GM12892 (cell line): ENCODE data around the gene MFSD11.
"Not testable (repeated sequence)": the region's sequence is repeated elsewhere in the genome, so short reads cannot be mapped to it uniquely, and the experiment has no call there.

Experiments
- DNase-seq: peaks from one replicate; pipeline ENCODE4 v3.0.0; 2011; ENCODE audit not compliant: insufficient read length
- FAIRE-seq: peaks from 2 replicates; lab custom pipeline; 2011; peaks lifted over from hg19 to GRCh38; lab: Jason Lieb, UNC
- POLR2A ChIP-seq: IDR thresholded peaks from 2 replicates; pipeline ENCODE4 v1.6.1; 2011; ENCODE audit warnings: low read depth, low read length, control low read depth
- POLR2AphosphoS5 ChIP-seq: IDR thresholded peaks from 2 replicates; pipeline ENCODE4 v1.6.1; 2011; ENCODE audit warnings: low read depth, low read length, control low read depth
- TAF1 ChIP-seq: IDR thresholded peaks from 2 replicates; pipeline ENCODE4 v1.6.1; 2011; ENCODE audit warnings: low read depth, mild to moderate bottlenecking, control low read depth, low read length, borderline replicate concordance

Gene MFSD11

DNA sequence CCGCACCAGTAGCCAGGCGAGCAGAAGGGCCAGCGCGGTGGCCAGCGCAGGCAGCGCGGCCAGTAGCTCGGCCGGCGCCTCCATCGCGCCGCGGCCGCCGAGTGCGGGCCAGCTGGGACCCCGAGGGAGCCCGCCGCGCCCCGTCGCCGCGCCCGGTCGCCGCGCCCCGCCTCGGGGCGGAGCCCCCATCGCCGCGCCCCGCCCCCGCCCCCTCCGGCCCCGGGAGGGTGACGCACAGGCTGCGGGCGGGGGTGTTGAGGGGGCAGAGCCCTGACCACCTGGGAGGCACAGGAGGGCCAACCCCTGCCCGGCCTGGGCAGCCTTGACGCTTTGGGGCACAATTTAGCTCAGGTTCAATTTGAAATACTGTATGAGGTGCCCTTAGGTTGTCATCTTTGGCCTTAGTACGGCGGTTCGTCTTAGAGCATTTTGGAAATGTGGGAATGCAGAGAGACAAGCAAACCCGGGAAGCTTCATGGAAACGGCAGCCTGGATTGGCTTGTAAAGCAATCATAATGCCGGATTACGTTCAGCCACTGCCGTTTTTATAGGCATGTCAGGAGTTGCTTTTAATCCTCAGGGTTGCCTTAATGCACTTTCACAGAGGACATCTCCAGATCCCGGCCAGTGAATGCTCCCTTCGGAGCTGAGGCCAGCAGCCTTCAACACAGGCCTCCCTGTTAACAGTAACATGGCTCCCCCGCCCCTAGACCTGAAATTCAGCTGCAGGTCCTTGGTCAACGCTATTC is 26.9 kb upstream of the MFSD11 start, which contains the start of gene MXRA7:
Gene MXRA7 (minus strand): TSS at position 103 of the 749 bp plus-strand sequence. CDS start 19 bp downstream, at position 84.
- FAIRE-seq (peak; percentile 38), DNase-seq (peak; percentile 59)
- no peak for TF ChIP-seq POLR2A
- TF ChIP-seq TAF1, result no peak
- TF ChIP-seq POLR2AphosphoS5, result no peak

DNA sequence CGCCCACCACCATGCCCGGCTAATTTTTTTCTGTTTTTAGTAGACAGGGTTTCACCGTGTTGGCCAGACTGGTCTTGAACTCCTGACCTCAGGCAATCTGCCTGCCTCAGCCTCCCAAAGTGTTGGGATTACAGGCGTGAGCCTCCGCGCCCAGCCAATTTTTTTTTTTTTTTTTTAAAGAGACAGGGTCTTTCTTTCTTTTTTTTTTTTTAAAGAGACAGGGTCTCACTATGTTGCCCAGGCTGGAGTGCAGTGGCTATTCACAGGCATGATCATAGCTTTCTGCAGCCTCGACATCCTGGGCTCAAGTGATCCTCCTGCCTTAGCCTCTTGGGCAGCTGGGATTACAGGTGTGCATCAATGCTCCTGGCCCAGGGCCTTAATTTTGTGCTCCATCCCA is 25.6 kb upstream of the MFSD11 start:
- DNase-seq, FAIRE-seq: not testable (repeated sequence)

DNA sequence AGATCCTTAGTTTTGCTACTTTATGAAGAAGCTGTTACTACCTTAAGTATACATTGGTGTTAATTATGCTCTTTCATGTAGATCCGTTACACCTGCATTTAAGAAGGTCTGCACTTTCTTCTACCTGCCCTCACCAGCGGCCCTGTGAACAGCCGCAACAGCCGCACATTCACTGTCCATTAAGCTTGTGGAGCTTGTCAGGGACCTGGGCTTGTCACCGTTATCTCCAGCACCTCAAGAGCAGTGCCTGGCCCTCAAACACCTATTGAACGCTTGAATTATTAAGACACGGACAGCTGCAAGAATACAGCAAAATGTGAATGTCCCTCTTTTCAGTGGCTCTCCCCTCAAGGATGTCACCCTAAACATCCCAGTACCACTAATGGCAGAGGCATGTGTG is 24.2 kb upstream of the MFSD11 start:
- no peak for TF ChIP-seq TAF1
- no peak for TF ChIP-seq POLR2AphosphoS5
- no peak for TF ChIP-seq POLR2A
- DNase-seq (no peak), FAIRE-seq (no peak)

DNA sequence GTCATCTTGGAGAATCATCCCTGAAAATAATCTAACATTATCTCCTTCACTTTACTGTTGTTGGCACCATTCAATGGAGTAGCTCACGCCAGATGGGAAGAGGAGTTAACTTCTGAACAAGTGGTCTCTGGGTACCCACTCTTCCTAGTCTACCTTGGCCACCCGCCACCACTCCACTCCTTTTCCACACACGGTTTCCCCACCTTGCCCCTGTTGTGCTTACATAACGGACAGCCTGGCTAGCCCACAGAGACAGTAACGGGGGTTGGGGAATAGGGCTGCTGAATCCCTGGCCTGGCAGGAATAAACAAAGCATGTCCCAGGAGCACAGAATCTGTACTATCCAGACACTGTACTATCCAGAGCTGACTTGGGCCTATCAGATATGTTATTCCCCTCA is 23.6 kb upstream of the MFSD11 start:
- no peak for DNase-seq
- TF ChIP-seq POLR2A (no peak), TAF1 (no peak), POLR2AphosphoS5 (no peak)
- no peak for FAIRE-seq

DNA sequence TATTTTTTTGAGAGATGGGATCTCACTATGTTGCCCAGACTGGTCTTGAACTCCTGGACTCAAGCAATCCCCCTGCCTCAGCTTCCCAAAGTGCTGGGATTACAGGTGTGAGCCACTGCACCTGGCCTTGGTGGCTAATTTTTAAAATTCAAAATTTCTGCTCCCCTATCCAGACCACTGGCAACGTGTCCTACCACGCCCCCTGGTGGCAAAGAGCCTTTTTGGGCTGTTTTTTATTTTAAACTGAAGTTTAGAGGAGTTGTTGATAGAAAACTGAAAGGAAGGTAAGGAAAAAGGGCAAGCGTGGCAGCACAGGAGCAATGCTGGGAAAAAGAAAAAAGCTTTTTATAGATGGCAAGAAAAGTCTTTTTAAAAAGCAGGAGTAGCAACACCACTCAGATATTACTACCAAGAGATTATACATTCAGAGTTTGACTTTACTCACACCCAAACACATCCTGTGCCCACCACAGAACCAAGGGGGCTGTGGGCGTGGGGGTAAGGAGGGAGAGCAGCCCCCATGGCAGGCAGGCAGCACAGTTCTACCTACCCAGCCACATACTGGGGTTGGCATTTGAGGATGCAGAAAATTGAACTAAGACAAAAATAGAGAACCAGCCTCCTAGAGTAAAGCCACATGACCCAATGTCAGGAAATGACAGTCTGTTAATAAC is 23.0 kb upstream of the MFSD11 start:
- no peak for FAIRE-seq
- TF ChIP-seq POLR2AphosphoS5 (no peak), TAF1 (no peak), POLR2A (no peak)
- no peak for DNase-seq

DNA sequence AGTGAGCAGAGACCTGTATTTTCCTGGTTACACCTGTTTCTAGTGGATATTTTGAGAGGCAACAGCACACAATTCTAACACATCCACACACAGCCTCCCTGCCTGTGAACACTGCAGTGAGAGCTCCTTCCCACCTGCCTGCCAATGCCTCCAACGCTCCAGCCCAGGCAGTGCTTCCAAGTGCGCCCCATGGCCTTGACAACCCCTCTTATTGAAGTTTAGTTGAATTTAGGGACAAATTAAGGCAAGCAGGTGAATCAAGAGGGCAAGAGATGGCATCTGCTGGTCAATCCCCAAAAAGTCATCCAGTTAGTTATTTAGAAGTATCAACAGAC is 22.5 kb upstream of the MFSD11 start:
- FAIRE-seq (no peak), DNase-seq (no peak)
- TF ChIP-seq TAF1 (no peak), POLR2A (no peak)

DNA sequence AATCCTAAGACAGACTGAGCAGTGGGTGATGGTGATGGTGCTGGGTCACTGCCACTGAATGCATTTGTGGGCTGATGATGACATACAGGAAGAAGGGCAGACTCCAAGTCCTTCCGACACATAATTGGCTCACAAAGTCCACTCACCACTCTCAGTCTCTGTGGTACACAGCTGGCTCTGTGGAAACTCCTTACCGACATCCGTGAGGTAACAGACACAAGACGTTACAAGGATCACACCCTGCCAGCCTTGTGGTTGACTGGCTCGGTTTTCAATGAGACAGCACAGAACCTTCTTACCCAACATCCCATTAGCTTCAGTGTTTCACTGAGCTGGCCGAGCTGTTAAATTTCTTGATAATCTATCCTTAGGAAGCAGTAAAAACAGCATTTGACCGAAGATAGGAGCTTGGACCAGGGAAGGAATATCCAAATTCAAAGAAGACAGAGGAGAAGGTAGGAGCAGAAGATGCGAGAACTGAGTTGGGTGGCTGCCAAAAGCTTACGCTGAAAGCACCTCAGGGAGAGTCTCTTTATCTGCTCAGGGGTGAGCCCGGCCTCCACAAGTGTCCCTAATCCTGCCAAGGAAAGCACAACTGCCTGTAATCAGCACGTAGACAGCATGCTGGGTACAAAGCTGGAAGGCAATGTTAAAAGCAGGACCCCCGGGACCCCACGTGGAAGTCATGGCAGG is 21.6 kb upstream of the MFSD11 start:
- DNase-seq (no peak), FAIRE-seq (no peak)
- no peak for TF ChIP-seq POLR2A
- TF ChIP-seq POLR2AphosphoS5, result no peak
- no peak for TF ChIP-seq TAF1

DNA sequence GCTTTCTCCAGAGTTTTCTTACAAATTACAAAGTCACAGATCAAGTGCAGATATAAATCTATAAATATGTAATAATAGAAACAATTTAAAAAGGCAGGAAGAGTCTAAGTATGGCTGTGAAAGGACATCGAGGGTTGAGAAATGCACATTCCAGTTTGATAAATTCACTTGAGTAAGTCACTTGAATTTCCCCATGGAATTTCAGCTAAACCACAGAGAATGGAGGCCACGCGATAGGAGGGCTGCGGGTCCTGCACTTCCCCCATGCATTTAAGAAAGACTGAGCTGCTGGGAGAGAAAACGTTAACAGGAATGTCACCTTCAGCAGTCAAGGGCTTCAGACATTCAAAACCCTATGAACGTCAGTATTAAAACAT is 21.1 kb upstream of the MFSD11 start:
- FAIRE-seq (no peak), DNase-seq (no peak)
- TF ChIP-seq POLR2AphosphoS5 (no peak), TAF1 (no peak), POLR2A (no peak)

DNA sequence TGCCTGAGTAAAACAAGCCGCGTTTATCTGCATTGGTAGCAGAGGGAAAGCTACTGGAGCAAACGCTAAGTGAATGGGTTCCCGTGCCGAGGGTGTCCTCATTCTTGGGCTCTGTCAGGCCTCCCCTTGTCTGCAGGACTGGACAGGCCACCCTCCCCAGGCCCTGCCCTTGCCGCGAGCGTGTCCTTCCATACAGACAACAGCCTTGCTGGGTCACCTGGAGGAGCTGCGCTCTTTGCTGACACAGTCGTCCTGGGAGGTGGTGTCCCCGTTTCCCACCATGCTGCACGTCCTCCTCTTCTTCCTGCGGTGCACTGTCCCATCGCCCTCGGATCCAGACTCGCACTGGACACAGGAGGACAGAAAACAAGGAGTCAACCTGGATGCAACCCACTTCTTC is 19.4 kb upstream of the MFSD11 start:
- DNase-seq (no peak), FAIRE-seq (no peak)
- no peak for TF ChIP-seq TAF1
- TF ChIP-seq POLR2A, result no peak
- TF ChIP-seq POLR2AphosphoS5, result no peak

DNA sequence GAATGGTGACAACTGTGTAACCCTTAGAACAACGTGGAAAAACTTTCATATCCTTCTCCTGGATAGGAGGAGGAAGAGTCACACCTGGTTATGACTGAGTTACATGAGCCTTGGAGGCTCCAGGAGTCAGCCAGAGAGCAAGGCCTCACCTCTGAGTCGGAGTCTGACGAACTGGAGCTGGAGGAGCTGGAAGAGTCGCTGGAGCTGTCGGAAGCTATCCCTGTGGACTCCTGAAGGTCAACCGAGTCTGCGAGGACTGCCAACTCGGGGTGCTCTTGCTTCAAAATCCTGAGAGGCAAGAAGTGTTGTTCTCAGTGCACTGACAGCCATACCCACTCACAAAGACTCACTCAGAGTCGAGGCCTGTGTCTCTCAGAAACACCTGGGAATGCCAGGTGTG is 17.7 kb upstream of the MFSD11 start:
- FAIRE-seq (no peak), DNase-seq (no peak)

DNA sequence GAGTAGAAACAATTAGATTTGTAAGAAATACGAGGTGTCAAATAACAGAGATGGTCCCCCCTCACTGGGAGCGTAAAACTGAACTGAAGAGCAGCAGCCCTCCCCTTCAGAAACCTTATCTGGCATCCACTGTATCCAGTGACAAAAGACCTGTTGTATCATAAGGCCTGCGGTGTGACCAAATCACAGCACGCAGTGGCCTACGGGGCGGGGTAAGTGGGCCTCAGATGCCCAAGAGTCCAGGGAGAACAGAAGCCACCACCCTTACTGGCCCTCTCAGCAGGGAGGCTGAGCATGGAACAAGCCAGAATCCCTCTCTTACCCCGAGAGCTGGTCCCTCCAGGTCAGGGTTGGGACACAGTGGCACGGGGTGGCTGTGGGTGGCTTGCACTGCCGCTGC is 17.0 kb upstream of the MFSD11 start:
- TF ChIP-seq POLR2A, result no peak
- TF ChIP-seq TAF1, result no peak
- no peak for TF ChIP-seq POLR2AphosphoS5
- FAIRE-seq (no peak), DNase-seq (no peak)

More for the DNA sequence above, 17.7 kb upstream of the MFSD11 start:
- TF ChIP-seq TAF1 (no peak), POLR2A (no peak), POLR2AphosphoS5 (no peak)

DNA sequence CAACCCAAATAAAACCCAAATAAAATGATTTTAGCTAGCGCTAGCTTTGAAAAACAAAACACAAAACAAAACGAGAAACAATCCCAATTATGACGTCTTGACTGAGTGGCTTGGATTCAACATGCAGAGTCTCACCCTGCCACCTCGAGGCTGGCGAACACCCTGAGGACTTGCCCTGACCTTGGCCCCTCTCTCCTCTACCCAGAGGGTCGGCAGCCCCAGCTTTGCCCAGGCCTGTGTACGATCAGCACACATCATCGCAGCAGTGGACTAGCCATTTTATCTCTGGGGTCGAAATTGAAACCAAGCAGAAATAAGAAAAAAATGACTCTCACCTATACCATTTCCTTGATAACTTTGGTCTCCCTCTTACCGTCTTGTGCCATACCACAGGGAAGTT is 16.5 kb upstream of the MFSD11 start:
- FAIRE-seq (no peak), DNase-seq (no peak)
- TF ChIP-seq POLR2A (no peak), TAF1 (no peak), POLR2AphosphoS5 (no peak)

DNA sequence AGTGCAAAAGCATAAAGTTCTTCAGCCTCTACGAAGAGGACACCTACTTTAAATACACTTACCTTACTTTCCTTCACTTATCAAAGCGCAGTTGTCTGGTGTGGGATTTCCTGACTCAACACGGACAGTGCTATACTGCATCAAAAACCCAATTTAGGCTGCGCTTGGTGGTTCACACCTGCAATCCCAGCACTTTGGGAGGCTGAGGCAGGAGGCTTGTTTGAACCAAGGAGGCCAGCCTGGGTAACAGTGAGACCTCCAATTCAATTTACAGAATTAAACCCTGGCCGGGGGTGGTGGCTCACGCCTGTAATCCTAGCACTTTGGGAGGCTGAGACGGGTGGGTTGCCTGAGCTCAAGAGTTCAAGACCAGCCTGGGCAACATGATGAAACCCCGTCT is 15.6 kb upstream of the MFSD11 start:
- TF ChIP-seq POLR2AphosphoS5, result no peak
- no peak for TF ChIP-seq TAF1
- TF ChIP-seq POLR2A, result no peak
- FAIRE-seq, result no peak
- no peak for DNase-seq

DNA sequence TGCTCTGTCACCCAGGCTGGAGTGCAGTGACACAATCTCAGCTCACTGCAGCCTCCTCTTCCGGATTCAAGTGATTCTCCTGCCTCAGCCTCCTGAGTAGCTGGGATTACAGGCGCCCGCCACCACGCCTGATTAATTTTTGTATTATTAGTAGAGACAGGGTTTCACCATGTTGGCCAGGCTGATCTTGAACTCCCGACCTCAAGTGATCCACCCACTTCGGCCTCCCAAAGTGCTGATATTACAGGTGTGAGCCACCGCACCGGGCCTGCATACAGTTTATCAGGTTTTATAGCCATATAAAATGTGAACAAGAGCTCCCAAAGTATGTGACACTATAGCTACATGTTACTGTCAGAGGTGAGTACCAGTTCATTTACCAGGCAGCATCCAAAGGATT is 14.9 kb upstream of the MFSD11 start:
- DNase-seq, FAIRE-seq: not testable (repeated sequence)
